ENCODE results near the gene TFPI. TPM values are rescaled to one million over a fixed set of nuclear protein-coding genes. Genes with fewer than 3 reads are reported as not detected.

Gene TFPI
- total and polyA plus RNA-seq, 7 donors, result 2.3 to 83.1 (median 29.3) TPM

- H3K27ac ChIP-seq, result no peak overlapping the region
- no peak for TF ChIP-seq EP300 (IDR thresholded peaks at IDR 0.05)
- no peak for TF ChIP-seq POLR2AphosphoS5 (IDR thresholded peaks at IDR 0.05)
- TF ChIP-seq POLR2A (IDR thresholded peaks at IDR 0.05), result no peak
- intact Hi-C loops (cut with DNase I), result loop anchor here (10.0 kb wide), 1 partner anchor 929 kb away; no protein-coding TSS in a partner anchor
- H3K27me3 ChIP-seq, result no peaks in the 10 kb centered on the region
- H3K4me3 ChIP-seq, result no peak overlapping the region
- DNase-seq, result no peak
- H3K4me1 ChIP-seq, result peaks cover 0 to 7% (median under 1%) of the 10 kb centered on the region in 4 donors
- WGBS, 2 donors, result 59 to 81% methylated on average over 4 of the region's 4 CpGs
- H3K9me3 ChIP-seq, result no peaks in the 10 kb centered on the region
- no peaks in the 10 kb centered on the region for H3K36me3 ChIP-seq
Measured at GRCh38 chr2:187586011-187586641, 31.9 kb upstream of the TFPI start.

GRCh38 chr2:187581125-187581896 lies 27.1 kb upstream of the TFPI start:
- Histone ChIP-seq H3K27me3 (no peaks in the 10 kb centered on the region), H3K4me1 (peaks cover 0 to 10% (median 2%) of the 10 kb centered on the region in 4 donors), H3K27ac (no peak overlapping the region), H3K9me3 (no peaks in the 10 kb centered on the region), H3K36me3 (no peaks in the 10 kb centered on the region), H3K4me3 (peak overlapping the region in 3 of 4 donors; percentile 11 to 30 (median 20))
- no peak for DNase-seq
- no peak for TF ChIP-seq EP300 (IDR thresholded peaks at IDR 0.05)
- TF ChIP-seq, protein P1, sequence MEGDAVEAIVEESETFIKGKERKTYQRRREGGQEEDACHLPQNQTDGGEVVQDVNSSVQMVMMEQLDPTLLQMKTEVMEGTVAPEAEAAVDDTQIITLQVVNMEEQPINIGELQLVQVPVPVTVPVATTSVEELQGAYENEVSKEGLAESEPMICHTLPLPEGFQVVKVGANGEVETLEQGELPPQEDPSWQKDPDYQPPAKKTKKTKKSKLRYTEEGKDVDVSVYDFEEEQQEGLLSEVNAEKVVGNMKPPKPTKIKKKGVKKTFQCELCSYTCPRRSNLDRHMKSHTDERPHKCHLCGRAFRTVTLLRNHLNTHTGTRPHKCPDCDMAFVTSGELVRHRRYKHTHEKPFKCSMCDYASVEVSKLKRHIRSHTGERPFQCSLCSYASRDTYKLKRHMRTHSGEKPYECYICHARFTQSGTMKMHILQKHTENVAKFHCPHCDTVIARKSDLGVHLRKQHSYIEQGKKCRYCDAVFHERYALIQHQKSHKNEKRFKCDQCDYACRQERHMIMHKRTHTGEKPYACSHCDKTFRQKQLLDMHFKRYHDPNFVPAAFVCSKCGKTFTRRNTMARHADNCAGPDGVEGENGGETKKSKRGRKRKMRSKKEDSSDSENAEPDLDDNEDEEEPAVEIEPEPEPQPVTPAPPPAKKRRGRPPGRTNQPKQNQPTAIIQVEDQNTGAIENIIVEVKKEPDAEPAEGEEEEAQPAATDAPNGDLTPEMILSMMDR (IDR thresholded peaks at IDR 0.05), result peak; percentile 38 to 76 (median 61)
- WGBS, 2 donors, result 2 to 7% methylated on average over 4 of the region's 4 CpGs
- intact Hi-C loops (cut with DNase I), result loop anchor here (2.0 to 10.0 kb wide), 2 partner anchors 81 to 933 kb away; no protein-coding TSS in a partner anchor

DNA sequence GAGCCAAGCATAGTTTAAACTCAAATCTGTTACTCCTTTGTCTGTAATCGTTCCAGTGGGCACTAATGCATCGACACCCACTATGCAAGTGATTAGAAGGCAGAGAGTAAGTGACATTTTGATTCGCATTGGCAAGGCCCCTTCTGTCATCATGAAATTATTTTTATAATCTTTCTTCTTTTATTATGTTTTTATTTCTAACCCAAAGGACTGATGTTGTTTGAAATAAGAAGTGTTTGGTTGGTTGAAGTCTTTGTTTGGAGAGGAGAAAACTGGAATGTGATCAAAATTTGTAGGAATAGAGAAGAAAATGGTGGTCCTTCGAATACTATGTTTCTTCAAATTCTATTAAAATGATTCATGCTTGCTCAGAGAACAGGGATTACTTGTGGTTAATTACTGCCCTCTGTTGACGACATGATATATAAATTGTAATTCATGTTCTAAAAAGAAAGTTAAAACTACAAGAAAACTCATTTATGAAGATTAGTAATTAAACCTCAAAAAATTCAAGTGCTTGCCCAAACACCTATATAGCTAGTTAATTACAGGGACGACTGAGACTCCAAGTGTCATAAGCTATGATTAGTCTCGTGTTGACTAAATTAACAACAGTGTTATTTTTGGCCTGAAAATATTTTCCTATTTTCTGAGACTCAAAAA lies 26.4 kb upstream of the TFPI start:
- intact Hi-C loops (cut with DNase I), result loop anchor here (2.0 to 10.0 kb wide), 2 partner anchors 80 to 934 kb away; no protein-coding TSS in a partner anchor
- 13 to 37% methylated on average over 7 of the region's 7 CpGs for WGBS, 2 donors
- Histone ChIP-seq H3K27me3 (no peaks in the 10 kb centered on the region), H3K27ac (no peak overlapping the region), H3K36me3 (no peaks in the 10 kb centered on the region), H3K4me3 (peak overlapping the region in 2 of 4 donors; percentile 20 to 30), H3K9me3 (no peaks in the 10 kb centered on the region), H3K4me1 (peaks cover 0 to 10% (median 2%) of the 10 kb centered on the region in 4 donors)
- DNase-seq, result no peak
- no peak for TF ChIP-seq POLR2A (IDR thresholded peaks at IDR 0.05)
- TF ChIP-seq, protein P1 (IDR thresholded peaks at IDR 0.05), result peak in 1 of 4 experiments; percentile 12
- no peak for TF ChIP-seq POLR2AphosphoS5 (IDR thresholded peaks at IDR 0.05)
- TF ChIP-seq EP300 (IDR thresholded peaks at IDR 0.05), result no peak

- peaks cover 0 to 10% (median 2%) of the 10 kb centered on the region in 4 donors for H3K4me1 ChIP-seq
- 83 to 92% methylated on average over 2 of the region's 2 CpGs for WGBS, 2 donors
- no peak for TF ChIP-seq POLR2A (IDR thresholded peaks at IDR 0.05)
- TF ChIP-seq EP300 (IDR thresholded peaks at IDR 0.05), result no peak
- TF ChIP-seq, protein P1 (IDR thresholded peaks at IDR 0.05), result no peak
- TF ChIP-seq POLR2AphosphoS5 (IDR thresholded peaks at IDR 0.05), result no peak
- H3K27ac ChIP-seq, result no peak overlapping the region
- DNase-seq, result no peak
- H3K36me3 ChIP-seq, result no peaks in the 10 kb centered on the region
- no peak overlapping the region for H3K4me3 ChIP-seq
- no peaks in the 10 kb centered on the region for H3K9me3 ChIP-seq
- H3K27me3 ChIP-seq, result no peaks in the 10 kb centered on the region
- intact Hi-C loops (cut with DNase I), result no loop called here
Measured at GRCh38 chr2:187577310-187577709, 23.1 kb upstream of the TFPI start.

- no peak for DNase-seq
- intact Hi-C loops (cut with DNase I), result no loop called here
Measured at GRCh38 chr2:187576906-187577305, 22.7 kb upstream of the TFPI start.

More at GRCh38 chr2:187576906-187577305, 22.7 kb upstream of the TFPI start:
- TF ChIP-seq POLR2A (IDR thresholded peaks at IDR 0.05), result no peak
- H3K9me3 ChIP-seq, result no peaks in the 10 kb centered on the region
- H3K36me3 ChIP-seq, result no peaks in the 10 kb centered on the region
- H3K27ac ChIP-seq, result no peak overlapping the region
- peaks cover 0 to 10% (median 2%) of the 10 kb centered on the region in 4 donors for H3K4me1 ChIP-seq
- no peak overlapping the region for H3K4me3 ChIP-seq
- no peaks in the 10 kb centered on the region for H3K27me3 ChIP-seq
